ENCODE measurements around the gene JAML.

DNA sequence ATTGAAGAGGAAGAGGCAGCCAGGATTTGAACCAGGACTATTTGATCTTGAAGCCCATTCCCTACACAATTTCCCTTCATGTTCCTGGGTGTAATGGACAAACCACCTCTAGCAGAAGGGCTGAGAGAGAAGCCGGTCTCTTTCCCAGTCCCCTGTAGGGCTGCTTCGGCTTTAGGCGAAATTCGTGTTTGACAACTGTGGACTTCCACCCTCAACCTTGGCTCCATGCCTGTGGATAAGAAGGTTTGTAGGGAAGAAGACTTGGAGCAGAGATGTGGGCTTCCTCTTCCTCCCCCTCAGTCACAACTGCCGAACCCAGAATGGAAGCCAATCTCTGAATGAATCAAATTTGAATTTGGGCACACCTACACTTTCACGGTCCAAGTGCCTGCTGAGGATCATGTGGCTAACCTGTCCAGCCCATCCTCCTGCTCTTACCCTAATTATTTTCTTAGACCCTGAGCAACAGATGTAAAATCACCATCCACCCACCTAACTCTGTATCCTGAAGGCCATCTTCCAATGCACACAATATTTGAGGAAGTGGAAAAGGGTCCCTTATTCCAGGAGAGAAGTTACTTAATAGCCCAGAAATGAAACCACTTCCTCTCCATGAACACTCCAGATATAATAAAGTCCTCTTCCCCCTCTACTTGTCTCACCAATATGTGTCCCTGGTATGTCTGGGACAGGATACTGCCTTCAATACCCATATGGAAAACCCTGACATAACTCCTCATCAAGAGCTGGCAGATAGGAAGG lies 38.3 kb downstream of the JAML start:
- no peak for TF ChIP-seq EZH2 (IDR thresholded peaks at IDR 0.05; ENCODE audit: borderline replicate concordance, low read length)
- no peak for TF ChIP-seq CTCF (conservative IDR thresholded peaks at IDR 0.05 in 1 of 2, IDR thresholded peaks at IDR 0.05 in 1 of 2; ENCODE audit: extremely low read depth in 1 of 2, insufficient read depth in 1 of 2, low read depth in 1 of 2, low read length in 2 of 2)

Measured in mammary epithelial cell (primary cell).